Nephron (organoid): ENCODE results near the gene MPPE1.
A peak's percentile ranks its signal among the peaks of the same experiment; 100 is the strongest.

Source experiments
- H3K27ac Mint-ChIP-seq, 3 experiments: 2 replicates each; pipeline ENCODE4 v1.8.0; 2020; ENCODE audit warnings: mixed read lengths in 3 of 3, mild to moderate bottlenecking in 2 of 3, moderate library complexity in 1 of 3
- H3K27me3 Mint-ChIP-seq: 2 replicates; pipeline ENCODE4 v1.8.0; 2021; ENCODE audit warnings: low read depth, mild to moderate bottlenecking, moderate library complexity, mixed read lengths
- H3K36me3 Mint-ChIP-seq: 2 replicates; pipeline ENCODE4 v1.8.0; 2020; ENCODE audit warnings: low read depth, mixed read lengths
- H3K4me1 Mint-ChIP-seq: 2 replicates; pipeline ENCODE4 v1.8.0; 2020; ENCODE audit warnings: mixed read lengths
- H3K4me3 Mint-ChIP-seq, 3 experiments: 2 replicates each; pipeline ENCODE4 v1.8.0; 2020; ENCODE audit warnings: mild to moderate bottlenecking in 3 of 3, mixed read lengths in 3 of 3, moderate library complexity in 2 of 3
- H3K9me3 Mint-ChIP-seq: 2 replicates; pipeline ENCODE4 v1.8.0; 2020; ENCODE audit warnings: mixed read lengths
- CTCF ChIP-seq, 3 experiments: fragments of 200-600 bp; sonication (generic); IDR thresholded peaks; one replicate each; pipeline ENCODE4 v1.5.0; 2021; ENCODE audit warnings: antibody characterized with exemption in 3 of 3; ENCODE audit not compliant: unreplicated experiment in 3 of 3

MPPE1 gene

GRCh38 chr18:11908182-11909060 lies at the start of gene MPPE1:
TSS of gene MPPE1 (minus strand) at chr18:11908317. CDS start at chr18:11897264, 11,053 bp downstream.
- Mint-ChIP-seq H3K9me3 (no peaks in the 10 kb centered on the region), H3K27ac (peak within 1 kb of the TSS; percentile 95 to 99 (median 97)), H3K4me1 (peaks cover 7% of the 10 kb centered on the region), H3K27me3 (no peaks in the 10 kb centered on the region), H3K4me3 (peak within 1 kb of the TSS; percentile 91 to 96 (median 91)), H3K36me3 (no peaks in the 10 kb centered on the region)
- TF ChIP-seq CTCF (IDR thresholded peaks at IDR 0.05; ENCODE audit: unreplicated experiment in 3 of 3): no peak

GRCh38 chr18:11957636-11958035 lies 49.5 kb upstream of the MPPE1 start:
- H3K27me3 Mint-ChIP-seq: no peaks in the 10 kb centered on the region
- TF ChIP-seq CTCF (IDR thresholded peaks at IDR 0.05; ENCODE audit: unreplicated experiment in 3 of 3): no peak
- peaks cover 5% of the 10 kb centered on the region for H3K9me3 Mint-ChIP-seq
- peaks cover 34% of the 10 kb centered on the region for H3K4me1 Mint-ChIP-seq
- H3K27ac Mint-ChIP-seq: peak overlapping the region in 2 of 3 experiments; percentile 15 to 80
- H3K4me3 Mint-ChIP-seq: no peak overlapping the region
- no peaks in the 10 kb centered on the region for H3K36me3 Mint-ChIP-seq

- Mint-ChIP-seq H3K9me3 (peaks cover 5% of the 10 kb centered on the region), H3K27me3 (peaks cover under 1% of the 10 kb centered on the region), H3K4me3 (peak overlapping the region in 1 of 3 experiments; percentile 55), H3K36me3 (no peaks in the 10 kb centered on the region), H3K4me1 (peaks cover 37% of the 10 kb centered on the region), H3K27ac (peak overlapping the region; percentile 51 to 93 (median 67))
- TF ChIP-seq CTCF (IDR thresholded peaks at IDR 0.05; ENCODE audit: unreplicated experiment in 3 of 3): no peak
These were observed 48.5 kb upstream of the MPPE1 start for GRCh38 chr18:11956371-11957308.

- Mint-ChIP-seq H3K9me3 (peaks cover 5% of the 10 kb centered on the region), H3K4me1 (peaks cover 40% of the 10 kb centered on the region), H3K27me3 (peaks cover 5% of the 10 kb centered on the region), H3K36me3 (no peaks in the 10 kb centered on the region), H3K4me3 (peak overlapping the region in 1 of 3 experiments; percentile 2), H3K27ac (peak overlapping the region; percentile 95 to 96 (median 96))
- no peak for TF ChIP-seq CTCF (IDR thresholded peaks at IDR 0.05; ENCODE audit: unreplicated experiment in 3 of 3)
These were observed 47.3 kb upstream of the MPPE1 start for GRCh38 chr18:11955239-11956029.

GRCh38 chr18:11953113-11953512 lies 45.0 kb upstream of the MPPE1 start:
- no peak overlapping the region for H3K27ac Mint-ChIP-seq
- H3K4me1 Mint-ChIP-seq: peaks cover 53% of the 10 kb centered on the region
- H3K4me3 Mint-ChIP-seq: no peak overlapping the region
- TF ChIP-seq CTCF (IDR thresholded peaks at IDR 0.05; ENCODE audit: unreplicated experiment in 3 of 3): no peak
- H3K36me3 Mint-ChIP-seq: no peaks in the 10 kb centered on the region
- H3K27me3 Mint-ChIP-seq: peaks cover 5% of the 10 kb centered on the region
- peaks cover 5% of the 10 kb centered on the region for H3K9me3 Mint-ChIP-seq
